ENCODE measurements around the gene FOLR1. TPM values are rescaled to one million over a fixed set of nuclear protein-coding genes. Genes with fewer than 3 reads are reported as not detected.

FOLR1 gene
- polyA plus RNA-seq, 1 of the 3 experiments (the other 2 are of a cell fraction), result not detected

DNA sequence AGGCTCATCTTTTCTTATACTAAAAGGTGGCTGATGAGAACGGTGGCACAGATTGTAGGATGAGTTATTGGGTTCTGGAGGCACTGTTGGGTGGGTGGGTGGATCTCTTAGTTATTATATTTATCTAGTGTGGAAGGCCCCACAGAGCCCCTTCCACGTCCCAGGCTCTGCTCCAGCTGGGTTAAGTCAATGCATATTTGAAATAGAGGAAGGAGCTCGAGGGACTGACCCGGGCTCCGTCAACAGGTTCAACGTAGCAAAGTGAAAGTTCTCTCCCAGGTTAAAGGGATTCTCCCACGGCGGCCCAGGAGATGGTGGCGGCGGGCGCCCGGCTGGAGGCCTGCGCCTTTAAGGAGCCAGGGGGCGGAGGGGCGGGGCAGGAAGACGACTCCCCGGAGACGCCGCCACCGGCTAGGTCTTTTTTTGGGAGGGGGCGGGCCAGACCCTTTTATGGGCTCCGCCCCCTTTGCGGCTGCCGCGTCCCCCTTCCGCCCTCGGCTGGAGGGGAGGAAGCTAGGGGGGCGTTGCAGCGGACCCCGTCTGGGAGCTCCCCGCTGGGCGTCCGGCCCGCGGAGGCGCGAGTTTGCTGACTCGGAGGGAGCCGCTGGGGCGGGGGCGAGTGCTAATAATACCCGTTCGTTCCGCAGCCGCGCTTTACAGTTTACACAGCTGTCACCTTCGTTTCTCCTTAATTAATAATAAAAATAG, 31.1 kb downstream of the FOLR1 start (continued):
- 0 out of 2 replicates have a peak, but pooled peaks have one; percentile 21 for TF ChIP-seq TAF1 (IDR thresholded peaks at IDR 0.05; ENCODE audit: borderline replicate concordance, low read depth, low read length)
- TF ChIP-seq SIN3A (IDR thresholded peaks at IDR 0.05; ENCODE audit: borderline replicate concordance, low read depth, low read length), result no peak; the same call in 1 of the 2 replicates
- peak; percentile 38; the same call in 1 of the 2 replicates for TF ChIP-seq YY1 (IDR thresholded peaks at IDR 0.05; ENCODE audit: low read depth)
- TF ChIP-seq TCF12 (IDR thresholded peaks at IDR 0.05), result no peak
- TF ChIP-seq JUND (IDR thresholded peaks at IDR 0.05), result no peak; the same call in 1 of the 2 replicates
- peak; percentile 42; the same call in 1 of the 2 replicates for TF ChIP-seq MEF2A (IDR thresholded peaks at IDR 0.05; ENCODE audit: borderline replicate concordance, low read depth)
- TF ChIP-seq RXRA (IDR thresholded peaks at IDR 0.05; ENCODE audit: borderline replicate concordance, low read depth), result no peak; the same call in 1 of the 2 replicates
- no peak for TF ChIP-seq EZH2phosphoT487 (IDR thresholded peaks at IDR 0.05; ENCODE audit: borderline replicate concordance, low read depth)
- TF ChIP-seq MXI1 (IDR thresholded peaks at IDR 0.05; ENCODE audit: low read depth, low read length), result no peak
- TF ChIP-seq, protein P1, sequence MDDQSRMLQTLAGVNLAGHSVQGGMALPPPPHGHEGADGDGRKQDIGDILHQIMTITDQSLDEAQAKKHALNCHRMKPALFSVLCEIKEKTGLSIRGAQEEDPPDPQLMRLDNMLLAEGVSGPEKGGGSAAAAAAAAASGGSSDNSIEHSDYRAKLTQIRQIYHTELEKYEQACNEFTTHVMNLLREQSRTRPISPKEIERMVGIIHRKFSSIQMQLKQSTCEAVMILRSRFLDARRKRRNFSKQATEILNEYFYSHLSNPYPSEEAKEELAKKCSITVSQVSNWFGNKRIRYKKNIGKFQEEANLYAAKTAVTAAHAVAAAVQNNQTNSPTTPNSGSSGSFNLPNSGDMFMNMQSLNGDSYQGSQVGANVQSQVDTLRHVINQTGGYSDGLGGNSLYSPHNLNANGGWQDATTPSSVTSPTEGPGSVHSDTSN (IDR thresholded peaks at IDR 0.05), result peak; percentile 4
- TF ChIP-seq TEAD4 (IDR thresholded peaks at IDR 0.05; ENCODE audit: borderline replicate concordance, insufficient read depth), result 0 out of 2 replicates have a peak, but pooled peaks have one; percentile 19
- no peak; the same call in 1 of the 2 replicates for TF ChIP-seq NFIC (IDR thresholded peaks at IDR 0.05; ENCODE audit: borderline replicate concordance)

DNA sequence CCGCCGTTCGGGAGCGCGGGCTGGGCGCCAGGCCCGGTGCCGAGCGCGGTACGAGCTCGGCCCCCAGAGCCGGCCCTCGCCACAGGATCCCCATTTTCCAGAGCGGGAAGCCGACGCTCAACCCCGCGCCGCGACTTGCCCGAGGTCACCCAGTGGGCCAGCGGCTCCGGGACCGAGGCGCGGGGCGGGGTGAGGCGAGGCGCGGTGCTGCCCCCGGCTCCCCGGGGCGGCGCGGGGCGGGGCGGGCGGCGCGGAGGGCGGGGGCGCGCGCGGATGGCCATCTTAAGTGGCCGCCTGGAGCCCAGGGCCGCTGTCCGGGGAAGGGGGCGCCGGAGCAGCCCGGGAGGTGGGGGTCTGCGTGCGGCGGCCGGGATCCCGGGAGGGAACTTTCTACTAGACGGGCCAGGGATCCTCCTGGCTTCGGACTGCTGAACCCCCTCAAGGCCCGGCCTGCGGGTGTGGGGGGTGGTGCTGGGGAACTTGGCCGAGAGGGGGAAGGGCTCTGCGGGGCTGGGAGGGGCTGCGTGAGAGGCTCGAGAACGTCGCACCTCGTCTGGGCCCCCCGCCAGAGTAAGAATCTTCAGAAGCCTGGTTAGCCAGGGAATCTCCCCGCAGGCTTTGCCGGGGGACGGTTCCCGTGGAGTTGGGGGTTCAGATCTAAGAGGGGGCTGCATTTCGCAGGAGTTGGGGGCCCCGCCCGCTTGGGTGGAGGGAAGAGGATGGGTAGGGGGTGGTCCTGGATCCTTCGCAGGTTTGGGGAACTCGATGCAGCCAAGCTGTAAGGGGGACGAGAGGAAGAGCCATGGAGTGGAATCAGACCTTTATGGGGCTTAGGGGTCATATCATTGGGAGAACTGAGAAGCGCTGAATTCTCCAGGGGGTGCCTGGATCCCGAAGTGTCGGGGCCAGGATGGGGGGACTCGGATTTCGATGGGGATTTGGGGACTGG, 31.9 kb downstream of the FOLR1 start:
- no peaks in the 10 kb centered on the region for H3K9me3 ChIP-seq
- H3F3A ChIP-seq (replicated peaks; ENCODE audit: insufficient read depth), result no peaks in the 10 kb centered on the region
- TF ChIP-seq MEF2A (IDR thresholded peaks at IDR 0.05; ENCODE audit: borderline replicate concordance, low read depth), result no peak
- TF ChIP-seq RAD21 (IDR thresholded peaks at IDR 0.05; ENCODE audit: low read length), result no peak
- TF ChIP-seq MXI1 (IDR thresholded peaks at IDR 0.05; ENCODE audit: low read depth, low read length), result peak; percentile 51; the same call in 1 of the 2 replicates
- TF ChIP-seq FOXM1 (IDR thresholded peaks at IDR 0.05; ENCODE audit: low read depth), result no peak
- TF ChIP-seq CHD2 (IDR thresholded peaks at IDR 0.05; ENCODE audit: low read length, partially characterized antibody), result peak; percentile 79
- TF ChIP-seq TAF1 (IDR thresholded peaks at IDR 0.05; ENCODE audit: borderline replicate concordance, low read depth, low read length), result peak; percentile 31; the same call in 1 of the 2 replicates
- no peak; the same call in 1 of the 2 replicates for TF ChIP-seq NFIC (IDR thresholded peaks at IDR 0.05; ENCODE audit: borderline replicate concordance)
- under 1% methylated on average over 37 of the region's 84 CpGs for WGBS (ENCODE audit: low lambda C conversion rate)
- peaks cover 51% of the 10 kb centered on the region for H3K79me2 ChIP-seq (ENCODE audit: insufficient read depth)
- peak overlapping the region; percentile 96 to 100 for H3K4me3 ChIP-seq (ENCODE audit: low read depth in 2 of 2, low read length in 1 of 2)
- H2AFZ ChIP-seq (ENCODE audit: low read depth), result peak overlapping the region; percentile 82; the same call in 1 of the 2 replicates
- H3K9ac ChIP-seq, result peak overlapping the region; percentile 98
- peaks cover 21 to 25% of the 10 kb centered on the region in 2 experiments for H3K36me3 ChIP-seq (replicated peaks in 1 of 2; ENCODE audit: control insufficient read depth in 1 of 2, insufficient read depth in 2 of 2, low read length in 1 of 2)
- ChIA-PET CTCF (interaction anchor here (0.6 to 9.1 kb wide), 16 partner anchors 12 to 247 kb away, joined by 3 to 73 read pairs (median 4); partner anchors contain the start of gene CLPB), POLR2A (interaction anchor here (0.6 to 8.7 kb wide), 13 partner anchors 8 to 207 kb away, joined by 3 to 131 read pairs (median 5); partner anchors contain the start of genes ANAPC15 and PHOX2A)
- H3K4me1 ChIP-seq (ENCODE audit: control insufficient read depth in 1 of 2, insufficient read depth in 2 of 2, low read depth in 1 of 2, low read length in 1 of 2), result peaks cover 5 to 34% of the 10 kb centered on the region in 2 experiments; a peak in 3 of 4 replicates
- no peaks in the 10 kb centered on the region for H3K27me3 ChIP-seq (ENCODE audit: insufficient read depth)
- peak; percentile 84 for DNase-seq
- H3K9me2 ChIP-seq, result no peaks in the 10 kb centered on the region
- H3K4me2 ChIP-seq, result peak overlapping the region; percentile 100
- peaks cover 39% of the 10 kb centered on the region for H4K20me1 ChIP-seq (ENCODE audit: insufficient read depth)
- peak overlapping the region; percentile 90 to 91 for H3K27ac ChIP-seq (ENCODE audit: low read depth in 2 of 2, low read length in 1 of 2)
